T-helper 1 cell treated with Interleukin-12 subunit alpha and Interleukin-12 subunit beta and Interleukin-4 antibody, amounts not matched to agents 30 μg/mL and 1 μg/mL, for 36 hours (primary cell): ENCODE results near the gene PCDHGC3.

ENCODE experiments used
- H3K27ac Mint-ChIP-seq: one replicate; pipeline ENCODE4 v1.8.0; 2021; ENCODE audit warnings: mild to moderate bottlenecking, mixed read lengths
- H3K27me3 Mint-ChIP-seq: one replicate; pipeline ENCODE4 v1.8.0; 2021; ENCODE audit warnings: low read depth, mixed read lengths
- H3K36me3 Mint-ChIP-seq: one replicate; pipeline ENCODE4 v1.8.0; 2021; ENCODE audit warnings: low read depth, mixed read lengths
- H3K4me1 Mint-ChIP-seq: one replicate; pipeline ENCODE4 v1.8.0; 2021; ENCODE audit warnings: low read depth, mixed read lengths
- H3K4me3 Mint-ChIP-seq: one replicate; pipeline ENCODE4 v1.8.0; 2021; ENCODE audit warnings: mild to moderate bottlenecking, moderate library complexity, mixed read lengths
- H3K9me3 Mint-ChIP-seq: one replicate; pipeline ENCODE4 v1.8.0; 2021; ENCODE audit warnings: mixed read lengths

PCDHGC3 gene

GRCh38 chr5:141517880-141518617, 42.3 kb downstream of the PCDHGC3 start:
- no peaks in the 10 kb centered on the region for H3K9me3 Mint-ChIP-seq
- peaks cover 58% of the 10 kb centered on the region for H3K36me3 Mint-ChIP-seq
- H3K27me3 Mint-ChIP-seq = no peaks in the 10 kb centered on the region
- H3K4me3 Mint-ChIP-seq = no peak overlapping the region
- peaks cover 37% of the 10 kb centered on the region for H3K4me1 Mint-ChIP-seq
- H3K27ac Mint-ChIP-seq = no peak overlapping the region

DNA sequence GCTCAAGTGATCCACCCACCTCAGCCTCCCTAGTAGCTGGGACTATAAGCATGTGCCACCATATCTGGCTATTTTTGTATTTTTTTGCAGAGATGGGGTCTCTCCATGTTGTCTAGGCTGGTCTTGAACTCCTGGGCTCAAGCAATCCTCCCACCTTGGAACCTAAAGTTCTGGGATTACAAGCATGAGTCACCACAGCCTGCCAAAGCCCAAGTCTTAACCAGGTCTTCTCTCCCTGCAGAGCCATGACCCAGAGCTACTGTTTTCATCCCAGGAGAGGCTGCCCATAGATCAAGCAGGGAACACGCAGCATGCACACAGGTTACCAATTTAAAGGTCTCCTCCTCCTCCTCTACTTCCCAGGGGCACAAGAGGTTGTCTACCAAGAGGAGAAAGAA, 42.9 kb downstream of the PCDHGC3 start:
- peaks cover 35% of the 10 kb centered on the region for H3K4me1 Mint-ChIP-seq
- no peak overlapping the region for H3K27ac Mint-ChIP-seq
- peaks cover 59% of the 10 kb centered on the region for H3K36me3 Mint-ChIP-seq
- no peaks in the 10 kb centered on the region for H3K27me3 Mint-ChIP-seq
- no peak overlapping the region for H3K4me3 Mint-ChIP-seq
- no peaks in the 10 kb centered on the region for H3K9me3 Mint-ChIP-seq

DNA sequence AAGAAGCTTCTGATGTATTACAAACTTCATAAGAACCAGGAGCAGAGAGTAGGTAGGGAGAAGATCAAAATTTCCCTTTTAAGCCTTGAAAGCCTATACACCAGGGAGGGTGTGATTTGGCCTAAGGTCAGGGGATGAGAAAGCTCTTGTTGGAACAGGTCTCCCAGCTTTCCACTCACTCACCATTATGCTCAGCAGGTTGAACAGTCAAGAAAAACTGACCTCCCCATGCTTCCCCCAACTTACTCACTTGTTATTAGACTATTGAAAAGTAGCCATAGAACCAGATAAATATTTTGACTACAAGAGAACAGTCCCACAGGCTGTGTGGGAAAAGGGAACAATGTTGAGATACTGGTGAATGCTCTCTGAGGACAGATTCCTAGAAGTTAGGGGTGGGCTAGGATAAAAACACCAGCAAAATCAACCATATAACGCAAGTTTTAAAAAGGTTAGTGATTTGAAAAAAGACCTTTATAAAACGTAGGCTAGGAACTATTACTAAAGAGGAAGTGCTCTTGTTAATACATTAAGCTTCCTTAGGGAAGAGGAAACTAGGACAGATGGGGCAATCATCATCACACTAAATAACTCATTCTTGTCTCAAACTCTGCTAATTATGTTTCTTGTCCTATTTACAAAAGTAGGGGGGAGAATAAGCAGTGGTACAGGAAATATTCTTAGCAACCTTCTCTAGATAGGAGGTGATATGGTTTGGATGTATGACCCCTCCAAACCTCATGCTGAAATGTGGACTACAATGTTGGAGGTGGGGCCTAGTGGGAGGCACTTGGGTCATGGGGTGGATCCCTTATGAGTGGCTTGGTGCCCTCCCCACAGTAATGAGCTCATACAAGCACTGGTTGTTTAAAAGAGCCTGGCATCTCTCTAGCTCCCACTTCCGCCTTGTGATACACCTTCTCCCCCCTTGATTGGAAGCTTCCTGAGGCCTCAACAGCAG, 44.1 kb downstream of the PCDHGC3 start:
- H3K9me3 Mint-ChIP-seq = no peaks in the 10 kb centered on the region
- H3K27ac Mint-ChIP-seq = no peak overlapping the region
- H3K4me1 Mint-ChIP-seq = peaks cover 27% of the 10 kb centered on the region
- H3K4me3 Mint-ChIP-seq = no peak overlapping the region
- no peaks in the 10 kb centered on the region for H3K27me3 Mint-ChIP-seq
- H3K36me3 Mint-ChIP-seq = peaks cover 65% of the 10 kb centered on the region

DNA sequence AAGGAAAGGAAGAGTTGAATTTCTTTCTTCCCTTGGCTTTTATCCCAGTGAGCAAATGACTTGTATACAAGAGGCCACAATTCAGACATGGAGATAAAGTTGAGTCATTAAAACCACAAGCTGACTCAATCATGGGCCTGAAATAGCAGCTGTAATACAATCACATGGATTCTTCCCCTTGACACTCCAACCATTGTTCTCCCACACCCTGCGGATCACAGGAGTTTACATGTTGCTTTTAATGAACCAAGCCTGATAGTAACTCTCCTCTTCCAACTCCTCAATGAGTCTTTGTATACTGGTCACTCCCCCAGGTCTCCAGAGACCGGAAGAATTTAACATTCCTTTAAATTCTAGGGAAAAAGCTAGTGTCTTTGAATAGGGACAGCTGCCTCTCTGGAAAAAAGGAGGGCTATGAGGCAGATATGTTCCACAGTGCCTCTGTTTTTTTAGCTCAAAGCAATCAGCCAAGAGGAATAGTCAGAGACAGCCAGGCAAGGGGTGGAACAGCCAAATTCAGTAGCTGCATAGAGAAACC, 45.5 kb downstream of the PCDHGC3 start:
- Mint-ChIP-seq H3K27ac (no peak overlapping the region), H3K36me3 (peaks cover 70% of the 10 kb centered on the region), H3K4me1 (peaks cover 25% of the 10 kb centered on the region), H3K27me3 (no peaks in the 10 kb centered on the region), H3K9me3 (no peaks in the 10 kb centered on the region), H3K4me3 (no peak overlapping the region)

DNA sequence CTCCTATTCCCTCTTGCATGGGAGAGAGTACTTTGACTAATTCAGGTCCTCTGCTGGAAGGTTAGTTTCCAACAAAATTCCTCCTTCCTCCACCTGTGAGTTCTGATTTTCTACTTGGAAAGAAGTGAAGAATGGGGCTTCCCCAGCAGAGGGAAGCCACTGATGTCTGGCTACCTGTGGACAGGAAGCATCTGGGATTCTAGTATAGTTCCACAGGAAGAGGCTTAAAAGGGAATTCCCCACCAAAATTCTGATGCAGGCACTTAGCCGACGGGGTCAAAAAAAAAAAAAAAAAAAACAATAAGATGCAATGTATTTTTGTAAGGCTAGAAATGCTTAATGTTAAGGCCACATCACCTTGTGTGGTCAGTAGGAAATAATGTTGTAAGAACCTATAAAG, 46.5 kb downstream of the PCDHGC3 start:
- Mint-ChIP-seq H3K4me3 (no peak overlapping the region), H3K36me3 (peaks cover 67% of the 10 kb centered on the region), H3K9me3 (no peaks in the 10 kb centered on the region)

DNA sequence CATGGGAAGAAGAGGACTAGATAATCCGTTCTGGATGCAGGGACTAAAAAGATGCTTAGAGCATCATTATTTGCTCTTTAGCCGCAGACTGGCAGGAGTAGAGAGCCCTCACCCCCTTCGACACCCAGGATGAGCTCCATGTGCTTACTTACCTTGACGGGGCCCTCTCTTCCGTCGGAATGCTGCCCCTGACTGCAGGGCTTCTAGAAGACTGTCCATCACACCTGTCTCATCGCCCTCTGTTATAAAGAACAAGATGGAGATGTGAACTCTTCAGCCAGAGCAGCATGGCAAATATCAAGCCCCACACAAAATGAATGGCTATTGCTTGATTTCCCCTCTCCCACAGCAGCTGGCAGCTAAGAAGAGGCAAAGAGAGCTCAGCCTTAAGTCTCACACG, 48.2 kb downstream of the PCDHGC3 start:
- Mint-ChIP-seq H3K36me3 (peaks cover 71% of the 10 kb centered on the region), H3K4me1 (peaks cover 23% of the 10 kb centered on the region)

More for the DNA sequence above, 46.5 kb downstream of the PCDHGC3 start:
- no peak overlapping the region for H3K27ac Mint-ChIP-seq
- peaks cover 23% of the 10 kb centered on the region for H3K4me1 Mint-ChIP-seq
- H3K27me3 Mint-ChIP-seq = no peaks in the 10 kb centered on the region

DNA sequence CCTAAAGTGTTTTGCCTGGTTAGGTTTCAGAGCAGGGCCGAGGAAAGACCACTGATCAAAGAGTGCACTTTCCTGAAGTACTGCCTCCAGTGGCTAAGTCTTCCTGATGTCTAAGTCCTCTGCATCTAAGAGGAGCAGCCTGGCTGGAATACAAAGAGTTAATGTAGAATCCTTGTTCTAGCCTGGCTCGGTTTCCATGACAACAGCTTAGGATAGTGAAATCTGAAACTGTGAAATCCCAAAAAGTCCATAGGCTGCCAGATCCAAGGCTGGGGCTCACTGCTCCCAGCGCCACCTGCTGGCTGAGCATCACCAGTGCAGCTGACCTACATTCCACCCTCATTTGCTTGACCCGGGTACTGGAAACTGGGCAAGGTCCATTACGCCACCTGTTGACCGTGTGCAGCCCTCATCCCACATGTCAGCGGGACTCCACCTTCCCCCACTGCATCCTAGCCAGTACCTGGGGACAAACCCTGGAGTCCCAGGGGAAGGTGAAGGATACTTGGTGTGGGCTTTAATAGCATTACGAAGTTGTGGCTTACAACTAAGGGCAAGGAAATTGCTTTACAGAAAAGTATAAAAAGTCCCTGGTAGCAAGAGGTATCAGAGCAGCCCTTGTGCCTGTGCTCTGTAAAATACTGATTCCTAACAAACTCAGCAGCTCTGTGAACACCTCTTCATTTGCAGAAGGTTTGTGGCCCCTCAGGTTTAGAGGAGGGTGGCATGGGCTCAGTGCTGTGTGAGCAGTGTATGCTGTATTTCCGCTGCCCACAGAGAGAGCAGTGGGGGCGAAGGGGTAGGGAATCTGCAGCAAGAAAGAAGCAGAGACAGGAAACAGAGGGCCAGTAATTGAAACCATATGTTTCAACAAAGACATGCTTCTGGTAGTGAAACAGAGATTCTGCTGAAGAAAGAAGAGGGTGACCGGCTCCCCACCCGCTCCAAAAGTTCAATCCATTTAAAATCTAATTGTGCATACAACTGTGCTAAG, 49.1 kb downstream of the PCDHGC3 start:
- Mint-ChIP-seq H3K27ac (no peak overlapping the region), H3K4me3 (no peak overlapping the region)

More for the DNA sequence above, 48.2 kb downstream of the PCDHGC3 start:
- Mint-ChIP-seq H3K9me3 (no peaks in the 10 kb centered on the region), H3K27me3 (no peaks in the 10 kb centered on the region), H3K27ac (no peak overlapping the region), H3K4me3 (no peak overlapping the region)

GRCh38 chr5:141525653-141526052, 49.9 kb downstream of the PCDHGC3 start:
- Mint-ChIP-seq H3K9me3 (no peaks in the 10 kb centered on the region), H3K4me3 (no peak overlapping the region), H3K27ac (no peak overlapping the region), H3K27me3 (no peaks in the 10 kb centered on the region), H3K4me1 (peaks cover 23% of the 10 kb centered on the region), H3K36me3 (peaks cover 58% of the 10 kb centered on the region)

More for the DNA sequence above, 49.1 kb downstream of the PCDHGC3 start:
- peaks cover 23% of the 10 kb centered on the region for H3K4me1 Mint-ChIP-seq
- no peaks in the 10 kb centered on the region for H3K27me3 Mint-ChIP-seq
- H3K9me3 Mint-ChIP-seq = no peaks in the 10 kb centered on the region
- peaks cover 66% of the 10 kb centered on the region for H3K36me3 Mint-ChIP-seq

DNA sequence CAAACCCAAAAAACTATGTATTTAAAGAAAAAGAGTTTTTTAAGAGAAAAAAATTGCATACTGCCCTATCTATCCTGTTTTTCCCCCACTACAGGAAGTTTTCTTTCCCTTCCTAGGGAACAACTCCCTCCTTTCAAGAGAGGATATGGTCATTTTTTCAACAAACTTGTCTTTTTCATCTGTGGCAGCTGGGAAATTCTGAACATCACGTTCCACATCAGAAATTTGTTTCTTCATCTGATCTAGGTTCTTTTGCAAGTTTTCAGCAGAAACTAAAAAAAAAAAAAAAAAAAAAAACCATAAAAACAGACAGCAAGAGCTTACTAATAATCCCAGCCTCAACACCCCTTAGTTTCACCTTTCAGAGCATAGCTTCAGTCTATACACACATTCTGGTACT, 51.7 kb downstream of the PCDHGC3 start:
- H3K9me3 Mint-ChIP-seq = no peaks in the 10 kb centered on the region
- H3K4me3 Mint-ChIP-seq = no peak overlapping the region
- H3K27me3 Mint-ChIP-seq = no peaks in the 10 kb centered on the region
- H3K4me1 Mint-ChIP-seq = peaks cover 10% of the 10 kb centered on the region
- no peak overlapping the region for H3K27ac Mint-ChIP-seq
- H3K36me3 Mint-ChIP-seq = peaks cover 46% of the 10 kb centered on the region
